ENCODE data around the gene SPAG16.

SPAG16 gene

DNA sequence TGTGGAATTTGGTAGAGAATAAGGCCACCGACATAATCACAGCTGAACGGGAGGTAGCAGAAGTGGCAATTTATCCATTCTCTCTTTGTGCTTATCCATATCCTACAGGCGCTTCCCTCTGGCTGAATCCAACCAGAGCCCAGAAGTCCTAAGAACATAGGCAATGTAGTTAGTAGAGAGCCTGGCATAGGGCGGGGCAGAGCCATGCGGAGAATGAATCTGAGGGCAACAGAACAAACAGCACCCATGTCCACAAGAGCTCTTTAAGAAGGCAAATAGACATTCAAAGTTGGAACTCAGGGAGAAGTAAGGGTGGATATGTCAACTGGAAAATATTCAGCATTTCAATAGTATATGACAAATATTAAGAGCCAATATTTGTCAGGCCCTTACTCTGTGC, 820.7 kb downstream of the SPAG16 start:
- DNase-seq: no peak

DNA sequence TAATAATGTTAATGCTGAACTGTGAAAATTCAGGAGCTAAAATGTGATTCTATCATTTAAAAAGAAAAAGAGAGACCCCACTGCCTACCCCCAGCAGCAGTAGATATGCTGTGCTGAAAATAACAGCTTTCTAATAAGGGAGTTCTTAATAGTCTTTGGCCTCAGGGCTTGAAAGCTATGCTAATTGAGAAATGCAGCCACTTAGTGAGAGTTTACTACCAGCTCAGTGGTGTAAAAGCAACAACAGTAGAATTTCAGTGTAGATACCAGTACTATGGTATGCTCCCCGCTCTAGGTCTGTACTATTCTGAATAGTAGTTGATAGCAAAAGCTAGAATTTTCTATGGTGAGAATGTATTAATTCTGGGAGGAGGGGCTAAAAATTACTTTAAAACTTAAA, 823.5 kb downstream of the SPAG16 start:
- DNase-seq: no peak

DNA sequence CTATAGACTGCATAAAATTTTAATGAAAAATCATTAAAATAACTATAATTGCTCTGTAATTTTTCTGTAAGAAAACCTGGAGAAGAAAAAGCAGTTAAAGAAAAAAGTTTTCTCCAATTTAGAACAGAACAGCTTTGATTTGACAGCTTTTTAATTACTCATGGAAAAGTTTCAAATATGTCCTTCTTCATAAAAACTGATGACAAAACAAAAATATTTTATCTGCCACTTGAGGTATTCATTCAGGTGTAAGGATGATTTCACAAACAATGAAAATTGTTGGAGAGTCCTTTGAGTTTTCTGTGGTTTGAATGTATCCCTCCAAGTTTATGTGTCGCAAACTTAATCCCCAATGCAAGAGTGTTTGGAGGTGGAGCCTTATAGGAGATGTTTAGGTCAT, 824.3 kb downstream of the SPAG16 start:
- no peak for DNase-seq

DNA sequence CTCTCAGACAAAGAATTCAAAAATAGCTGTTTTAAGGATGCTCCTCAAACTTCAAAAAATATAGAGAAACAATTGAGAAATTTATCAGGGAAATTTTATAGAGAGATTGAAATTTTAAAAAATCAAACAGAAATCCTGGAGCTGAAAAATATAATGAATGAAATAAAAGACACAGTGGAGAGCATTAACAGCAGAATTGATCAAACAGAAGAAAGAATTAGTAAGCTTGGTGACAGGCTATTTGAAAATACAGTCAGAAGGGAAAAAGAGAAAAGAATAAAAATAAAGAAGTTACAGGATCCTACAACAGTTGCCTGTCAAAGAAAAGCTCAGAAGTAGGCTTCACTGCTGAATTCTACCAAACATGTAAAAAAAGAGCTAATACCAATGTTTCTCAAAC, 832.8 kb downstream of the SPAG16 start:
- no peak for DNase-seq

DNA sequence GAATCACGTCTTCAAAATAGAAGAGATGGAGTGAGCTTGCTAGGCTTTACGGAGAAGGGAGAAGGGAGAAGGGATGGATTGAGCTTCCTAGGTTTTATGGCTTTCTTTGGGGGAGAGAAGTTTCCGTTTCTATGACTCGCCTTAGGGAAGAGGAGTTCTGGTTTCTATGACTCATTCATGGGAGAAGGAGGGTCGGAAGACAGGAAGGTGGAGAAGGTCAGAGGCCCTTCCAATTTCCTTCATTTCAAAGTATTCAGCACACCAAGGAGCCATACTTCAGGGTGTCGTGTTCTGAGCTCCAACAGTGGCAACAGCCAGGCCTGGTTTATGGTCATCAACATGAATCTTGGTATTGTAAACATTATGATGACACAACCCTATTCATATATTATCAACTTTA, 841.9 kb downstream of the SPAG16 start:
- no peak for DNase-seq

DNA sequence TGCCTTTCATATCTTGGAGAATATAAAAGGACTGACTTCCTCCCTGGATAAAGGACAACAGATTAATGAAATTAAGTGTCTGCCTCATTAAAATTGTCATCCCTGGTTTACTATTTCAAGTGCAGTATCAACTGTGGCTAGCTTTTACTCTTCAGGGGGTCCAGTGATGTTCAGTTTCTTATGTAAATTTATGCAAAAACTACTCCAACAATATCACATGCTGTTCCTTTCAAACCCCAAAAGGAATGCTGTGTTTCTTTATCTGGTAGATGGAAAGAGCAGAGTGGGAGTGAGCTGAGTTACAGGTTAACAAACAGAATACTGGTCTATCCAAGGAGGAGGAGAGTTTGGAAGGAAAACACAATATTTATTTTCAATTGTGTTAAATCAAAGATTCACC, 842.9 kb downstream of the SPAG16 start:
- DNase-seq: no peak

- DNase-seq: no peak
Measured at GRCh38 chr2:214127571-214127970, 843.3 kb downstream of the SPAG16 start.

GRCh38 chr2:214128040-214128439, 843.8 kb downstream of the SPAG16 start:
- no peak for DNase-seq

DNA sequence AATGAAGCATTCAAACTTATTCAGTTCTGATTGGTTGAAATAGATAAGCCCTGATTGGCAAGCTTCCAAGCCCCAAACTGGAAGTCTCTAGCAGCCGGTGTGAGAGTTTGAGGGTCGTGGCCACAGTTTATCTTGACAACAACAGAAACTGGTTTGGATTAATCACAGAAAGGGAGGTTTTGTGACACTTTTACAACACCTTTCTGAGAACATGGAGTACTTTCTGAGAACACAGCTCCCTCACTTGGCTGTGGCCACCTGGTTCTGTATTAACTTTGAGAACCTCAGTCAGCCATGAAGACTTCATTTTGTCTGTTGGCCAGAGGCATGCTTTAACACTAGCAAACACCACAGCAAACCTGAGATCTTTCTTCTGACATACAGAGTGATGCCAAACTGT, 845.9 kb downstream of the SPAG16 start:
- no peak for DNase-seq

DNA sequence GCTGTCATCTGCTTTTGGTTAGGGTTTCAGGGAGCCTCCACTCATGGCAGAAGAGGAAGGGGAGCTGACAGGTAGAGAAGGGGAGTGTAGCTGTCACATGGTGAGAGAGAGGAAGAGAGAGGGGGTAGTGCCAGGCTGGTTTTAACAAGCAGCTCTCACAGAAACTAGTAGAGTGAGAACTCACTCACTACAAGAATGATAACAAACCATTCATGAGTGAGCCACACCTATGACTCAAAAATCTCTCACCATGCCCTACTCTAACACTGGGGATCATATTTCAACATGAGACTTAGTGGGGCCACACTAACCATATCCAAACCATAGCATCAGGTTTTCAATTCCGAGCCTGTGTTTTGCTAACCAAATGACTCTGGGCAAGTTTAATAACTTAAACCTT, 851.7 kb downstream of the SPAG16 start:
- no peak for DNase-seq

- DNase-seq: no peak
Measured at GRCh38 chr2:214138779-214139178, 854.5 kb downstream of the SPAG16 start.

GRCh38 chr2:214139630-214140284, 855.5 kb downstream of the SPAG16 start:
- no peak for DNase-seq

DNA sequence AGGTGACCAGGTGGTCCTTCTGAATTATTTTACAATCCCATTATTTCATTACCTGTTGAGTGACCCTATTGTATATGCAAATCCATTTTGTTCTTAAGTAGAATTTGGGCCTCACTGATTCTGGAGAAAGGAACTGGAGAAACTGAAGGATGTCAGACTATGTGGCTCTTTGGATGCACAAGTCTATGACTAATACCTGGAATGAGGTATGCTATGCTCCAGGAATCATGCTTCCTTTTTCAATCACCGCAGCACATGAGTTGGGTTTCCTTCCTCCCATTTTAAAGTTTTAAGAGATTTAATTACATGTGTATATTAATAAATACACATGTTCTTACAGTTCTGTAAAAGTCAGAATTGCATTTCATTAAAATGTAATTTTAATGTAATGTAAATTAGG, 872.7 kb downstream of the SPAG16 start:
- no peak for DNase-seq

- DNase-seq: no peak
Measured at GRCh38 chr2:214158851-214159250, 874.6 kb downstream of the SPAG16 start.

DNA sequence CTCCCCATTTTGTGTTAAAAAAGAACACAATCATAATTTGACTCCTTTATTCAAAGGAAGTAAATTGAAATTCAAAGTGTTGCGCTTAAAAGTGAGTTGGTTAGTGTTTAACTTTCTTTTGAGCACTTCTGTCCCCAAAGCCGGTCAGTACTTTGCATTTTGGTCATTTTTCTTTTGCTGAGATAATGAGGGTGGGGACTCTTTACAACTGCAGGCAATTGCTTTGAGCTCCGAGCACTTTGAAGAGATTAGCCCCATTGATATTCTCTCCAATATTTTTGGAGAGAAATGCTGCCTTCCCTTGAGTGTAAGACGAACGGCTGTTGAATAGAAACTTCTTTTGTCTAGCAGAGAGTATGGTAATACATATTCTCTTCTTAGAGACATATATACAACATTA, 885.0 kb downstream of the SPAG16 start:
- DNase-seq: no peak

DNA sequence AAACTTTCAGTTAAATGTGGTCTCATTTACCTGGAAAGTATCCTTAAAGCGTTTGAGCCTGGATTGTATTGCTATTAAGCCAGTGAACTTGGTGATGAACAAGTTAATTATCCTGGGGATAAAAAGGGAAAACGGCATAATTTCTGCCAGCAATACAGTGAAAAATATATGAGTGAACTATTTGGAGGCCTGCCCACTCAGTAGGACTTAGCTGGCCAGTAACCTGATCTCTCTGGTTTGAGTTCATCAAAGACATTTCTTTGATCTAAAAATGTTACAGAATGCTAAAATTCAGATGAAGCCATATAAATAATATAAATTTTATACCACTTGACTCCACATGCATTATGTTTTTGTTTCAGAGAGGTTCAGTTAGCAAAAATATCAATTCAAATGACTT, 885.5 kb downstream of the SPAG16 start:
- DNase-seq: no peak

DNA sequence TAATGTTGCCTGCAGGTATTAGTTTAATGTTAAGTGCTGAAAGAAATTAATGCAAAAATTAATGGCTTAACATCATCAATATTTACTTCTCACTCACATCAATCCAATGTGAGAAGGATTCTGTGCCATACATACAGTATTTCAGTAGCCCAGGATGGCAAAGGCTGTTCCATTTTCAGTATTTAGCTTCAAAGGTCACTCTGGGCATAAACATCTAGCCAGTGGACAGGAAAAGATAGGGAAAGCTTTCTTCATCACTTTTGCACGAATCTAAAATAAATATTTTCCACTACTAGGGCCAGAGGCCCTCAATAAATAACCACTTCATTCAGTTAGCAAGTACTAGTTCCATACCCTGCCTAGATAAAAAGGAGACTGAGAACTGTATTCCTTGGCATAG, 890.3 kb downstream of the SPAG16 start:
- DNase-seq: no peak

- DNase-seq: no peak
Measured at GRCh38 chr2:214180071-214180470, 895.8 kb downstream of the SPAG16 start.

- no peak for DNase-seq
Measured at GRCh38 chr2:214180686-214181085, 896.4 kb downstream of the SPAG16 start.

- DNase-seq: no peak
Measured at GRCh38 chr2:214184461-214184860, 900.2 kb downstream of the SPAG16 start.

- no peak for DNase-seq
Measured at GRCh38 chr2:214185546-214185945, 901.3 kb downstream of the SPAG16 start.

DNA sequence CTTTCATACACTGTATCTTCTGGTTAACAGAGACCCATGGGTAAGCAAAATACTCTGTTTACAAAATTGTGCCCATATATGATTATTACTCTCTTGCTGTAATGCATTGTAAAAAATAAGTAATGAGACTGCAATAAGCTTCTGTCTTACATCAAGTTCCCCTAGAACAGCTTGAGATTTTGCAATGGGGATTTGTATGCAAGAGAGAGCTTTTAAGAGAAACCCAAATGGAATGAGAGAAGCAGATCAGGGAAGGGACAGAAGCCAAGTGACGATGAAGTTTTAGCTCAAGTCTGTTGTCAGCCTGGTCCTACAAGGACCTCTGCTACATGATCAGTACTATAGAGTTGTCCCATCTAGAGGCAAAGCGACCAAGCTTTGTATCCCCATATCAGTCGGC, 908.4 kb downstream of the SPAG16 start:
- no peak for DNase-seq

- no peak for DNase-seq
Measured at GRCh38 chr2:214193943-214194342, 909.7 kb downstream of the SPAG16 start.

DNA sequence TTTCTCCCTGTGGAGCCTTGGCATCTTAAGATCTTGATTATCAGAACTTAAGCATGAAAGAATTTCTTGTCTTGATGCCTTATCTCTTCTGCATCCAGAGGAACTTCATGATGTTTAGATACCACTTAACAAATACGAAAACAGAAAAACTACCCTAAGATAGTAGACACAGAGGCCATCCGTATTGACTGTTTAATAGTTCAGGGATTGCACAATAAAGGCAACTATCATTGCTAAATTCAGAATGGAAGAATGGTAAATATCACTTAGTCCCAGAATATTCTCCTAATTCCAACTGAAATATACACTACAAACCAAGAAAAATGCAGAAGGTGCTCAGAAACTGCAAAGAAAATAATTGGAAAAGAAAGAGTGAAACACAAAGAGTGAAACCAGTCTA, 912.0 kb downstream of the SPAG16 start:
- no peak for DNase-seq

DNA sequence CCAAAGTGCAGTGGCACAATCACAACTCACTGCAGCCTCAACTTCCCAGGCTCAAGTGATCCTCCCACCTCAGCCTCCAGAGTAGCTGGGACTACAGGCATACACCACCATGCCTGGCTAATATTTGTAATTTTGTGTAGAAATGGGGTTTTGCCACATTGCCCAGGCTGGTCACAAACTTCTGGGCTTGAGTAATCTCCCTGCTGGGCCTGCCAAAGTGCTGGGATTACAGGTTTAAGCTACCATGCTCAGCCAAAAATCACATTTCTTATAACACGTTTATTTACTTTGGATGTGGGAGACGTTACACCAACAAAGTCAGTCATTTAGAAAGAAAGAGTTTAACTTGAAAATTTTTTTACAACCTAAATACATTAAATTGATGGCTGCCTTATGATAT, 917.6 kb downstream of the SPAG16 start:
- no peak for DNase-seq

- DNase-seq: no peak
Measured at GRCh38 chr2:214203214-214203613, 919.0 kb downstream of the SPAG16 start.
